Effector memory CD8-positive, alpha-beta T cell (primary cell): Measurements from ENCODE around the gene RER1.
A peak's percentile ranks its signal among the peaks of the same experiment; 100 is the strongest.

Source experiments
- ATAC-seq: fragments of 150-1000 bp; cut with Tn5 transposase; replicated peaks from 2 replicates; pipeline ENCODE4 v1.10.0; 2021; ENCODE audit warnings: mild to moderate bottlenecking, moderate library complexity
- DNase-seq, 3 experiments: peaks; one replicate each; pipeline ENCODE4 v3.0.0; 2021
- H3K27ac Mint-ChIP-seq, 2 donors: one replicate each; pipeline ENCODE4 v1.8.0; 2022; ENCODE audit warnings: mild to moderate bottlenecking in 2 of 2, mixed read lengths in 2 of 2, moderate library complexity in 2 of 2
- H3K27me3 Mint-ChIP-seq, 2 donors: one replicate each; pipeline ENCODE4 v1.8.0; 2022; ENCODE audit warnings: mixed read lengths in 2 of 2
- H3K36me3 Mint-ChIP-seq: one replicate; pipeline ENCODE4 v1.8.0; 2022; ENCODE audit warnings: mild to moderate bottlenecking, moderate library complexity, mixed read lengths; ENCODE audit not compliant: insufficient read depth
- H3K4me1 Mint-ChIP-seq, 2 donors: one replicate each; pipeline ENCODE4 v1.8.0; 2022; ENCODE audit warnings: low read depth in 2 of 2, mixed read lengths in 2 of 2
- H3K4me3 Mint-ChIP-seq, 2 donors: one replicate each; pipeline ENCODE4 v1.8.0; 2022; ENCODE audit warnings: mild to moderate bottlenecking in 2 of 2, mixed read lengths in 2 of 2, moderate library complexity in 2 of 2
- H3K9me3 Mint-ChIP-seq, 2 donors: one replicate each; pipeline ENCODE4 v1.8.0; 2022; ENCODE audit warnings: mixed read lengths in 2 of 2

RER1 gene

DNA sequence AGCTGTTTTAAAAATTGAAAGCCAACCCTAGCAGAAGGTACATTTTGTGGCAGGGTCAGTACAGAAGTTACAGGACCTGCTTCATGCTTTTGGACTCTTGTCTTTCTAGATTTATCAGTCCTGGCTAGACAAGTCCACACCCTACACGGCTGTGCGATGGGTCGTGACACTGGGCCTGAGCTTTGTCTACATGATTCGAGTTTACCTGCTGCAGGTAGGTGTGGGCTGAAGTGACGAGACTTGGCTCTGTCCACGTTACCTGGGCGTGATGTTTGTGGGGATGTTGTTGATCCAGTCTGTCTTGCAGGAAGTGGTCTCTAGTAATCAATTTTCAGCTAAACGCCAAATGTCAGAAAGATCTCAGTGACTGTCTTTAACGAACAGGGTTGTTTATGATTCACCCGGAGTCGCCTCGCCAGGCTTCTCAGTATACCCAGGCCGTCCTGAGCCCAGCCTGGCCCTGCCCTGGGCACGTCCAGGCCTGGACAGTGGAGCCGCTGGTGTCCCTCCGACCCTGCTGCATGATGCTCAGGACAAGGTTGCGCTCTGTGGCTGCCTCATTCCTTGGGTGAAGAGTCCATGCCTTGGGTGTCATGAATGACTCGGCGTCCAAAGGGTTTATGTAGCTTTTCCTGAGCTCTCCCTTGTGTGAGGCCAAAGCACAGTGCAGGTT is 5.5 kb downstream of the RER1 start:
- Mint-ChIP-seq H3K27ac (peak overlapping the region in 1 of 2 donors; percentile 51), H3K9me3 (no peaks in the 10 kb centered on the region), H3K27me3 (no peaks in the 10 kb centered on the region), H3K4me1 (peaks cover 37 to 44% of the 10 kb centered on the region in 2 donors), H3K4me3 (no peak overlapping the region), H3K36me3 (peaks cover 67% of the 10 kb centered on the region)
- ATAC-seq = no peak
- DNase-seq = no peak

DNA sequence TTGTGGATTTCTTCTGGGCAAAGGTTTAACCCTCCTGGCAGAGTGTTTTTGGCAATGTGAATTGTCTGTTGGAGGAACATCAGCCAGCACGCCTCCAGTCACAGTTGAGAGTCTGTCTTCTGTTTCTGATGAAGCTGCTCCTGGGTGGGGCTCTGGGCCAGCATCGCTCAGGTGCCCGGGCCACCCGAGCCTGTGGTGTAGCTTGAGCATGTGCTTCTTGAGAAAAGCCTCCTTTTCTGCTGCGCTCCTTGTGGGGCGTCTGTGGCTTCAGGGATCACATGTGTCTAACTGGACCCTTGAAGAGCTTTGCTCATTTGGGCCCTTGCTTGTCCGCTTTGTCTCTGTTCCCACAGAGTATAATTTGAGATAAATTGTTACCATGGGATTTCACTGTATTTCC is 7.2 kb downstream of the RER1 start:
- peaks cover 74% of the 10 kb centered on the region for H3K36me3 Mint-ChIP-seq
- no peak for ATAC-seq
- no peaks in the 10 kb centered on the region for H3K9me3 Mint-ChIP-seq
- DNase-seq = no peak
- no peaks in the 10 kb centered on the region for H3K27me3 Mint-ChIP-seq
- H3K4me1 Mint-ChIP-seq = peaks cover 22 to 28% of the 10 kb centered on the region in 2 donors
- no peak overlapping the region for H3K4me3 Mint-ChIP-seq
- H3K27ac Mint-ChIP-seq = no peak overlapping the region

DNA sequence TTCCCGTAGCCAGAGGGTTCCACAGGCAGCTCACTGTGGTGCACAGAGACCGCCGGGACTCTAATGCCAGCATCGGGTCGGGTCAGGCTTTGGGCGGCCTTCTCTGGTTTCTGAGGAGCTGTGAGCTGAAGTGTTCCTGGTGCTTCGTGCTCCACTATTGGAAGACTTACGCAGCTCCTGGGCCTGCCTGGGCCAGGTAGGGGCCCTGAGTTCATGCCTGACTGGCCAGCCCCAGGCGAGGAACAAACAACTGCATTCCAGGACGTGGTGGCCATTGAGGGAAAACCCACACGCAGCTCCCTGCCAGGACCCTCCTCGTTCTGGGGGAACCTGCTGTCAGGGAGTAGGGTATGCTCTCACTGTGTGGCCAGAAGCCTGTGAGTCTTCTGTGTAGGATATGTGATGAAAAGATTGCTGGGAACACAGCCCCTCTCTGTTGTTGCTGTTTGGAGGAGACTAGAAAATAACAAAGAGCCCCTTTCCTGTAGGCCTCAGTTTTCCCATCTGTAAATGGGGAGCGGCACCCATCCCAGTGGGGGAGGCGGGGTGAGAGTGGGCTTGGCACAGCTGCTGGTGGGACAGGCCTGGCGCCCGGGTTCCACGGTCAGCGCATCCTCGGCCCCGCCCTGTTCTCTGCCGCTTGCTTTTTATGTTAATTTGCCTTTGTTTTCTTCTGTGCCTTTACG is 8.4 kb downstream of the RER1 start:
- Mint-ChIP-seq H3K4me3 (no peak overlapping the region), H3K4me1 (peaks cover 11 to 18% of the 10 kb centered on the region in 2 donors), H3K36me3 (peaks cover 71% of the 10 kb centered on the region), H3K27ac (peak overlapping the region; percentile 35 to 38), H3K27me3 (no peaks in the 10 kb centered on the region), H3K9me3 (no peaks in the 10 kb centered on the region)
- ATAC-seq (no peak), DNase-seq (no peak)

DNA sequence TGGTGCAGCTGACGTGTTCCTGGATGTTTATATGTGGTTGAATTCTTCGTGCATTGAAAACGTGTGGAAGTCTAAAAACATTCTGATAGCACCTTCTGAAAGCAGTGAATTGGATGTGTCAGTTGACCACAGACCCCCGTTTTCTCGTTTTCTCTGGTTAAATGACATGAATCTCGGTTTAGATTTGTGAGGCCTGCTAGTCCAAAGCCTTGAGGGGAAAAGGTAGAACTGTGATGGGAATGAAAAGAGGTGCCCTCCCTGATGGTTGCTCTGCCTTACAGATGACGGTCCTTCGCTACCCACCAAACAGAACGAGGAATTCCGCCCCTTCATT is 8.9 kb downstream of the RER1 start:
- H3K4me1 Mint-ChIP-seq = peaks cover 10 to 18% of the 10 kb centered on the region in 2 donors
- DNase-seq (no peak), ATAC-seq (no peak)
- peak overlapping the region; percentile 35 to 38 for H3K27ac Mint-ChIP-seq
- H3K27me3 Mint-ChIP-seq = no peaks in the 10 kb centered on the region
- H3K9me3 Mint-ChIP-seq = no peaks in the 10 kb centered on the region
- peaks cover 67% of the 10 kb centered on the region for H3K36me3 Mint-ChIP-seq
- H3K4me3 Mint-ChIP-seq = no peak overlapping the region

DNA sequence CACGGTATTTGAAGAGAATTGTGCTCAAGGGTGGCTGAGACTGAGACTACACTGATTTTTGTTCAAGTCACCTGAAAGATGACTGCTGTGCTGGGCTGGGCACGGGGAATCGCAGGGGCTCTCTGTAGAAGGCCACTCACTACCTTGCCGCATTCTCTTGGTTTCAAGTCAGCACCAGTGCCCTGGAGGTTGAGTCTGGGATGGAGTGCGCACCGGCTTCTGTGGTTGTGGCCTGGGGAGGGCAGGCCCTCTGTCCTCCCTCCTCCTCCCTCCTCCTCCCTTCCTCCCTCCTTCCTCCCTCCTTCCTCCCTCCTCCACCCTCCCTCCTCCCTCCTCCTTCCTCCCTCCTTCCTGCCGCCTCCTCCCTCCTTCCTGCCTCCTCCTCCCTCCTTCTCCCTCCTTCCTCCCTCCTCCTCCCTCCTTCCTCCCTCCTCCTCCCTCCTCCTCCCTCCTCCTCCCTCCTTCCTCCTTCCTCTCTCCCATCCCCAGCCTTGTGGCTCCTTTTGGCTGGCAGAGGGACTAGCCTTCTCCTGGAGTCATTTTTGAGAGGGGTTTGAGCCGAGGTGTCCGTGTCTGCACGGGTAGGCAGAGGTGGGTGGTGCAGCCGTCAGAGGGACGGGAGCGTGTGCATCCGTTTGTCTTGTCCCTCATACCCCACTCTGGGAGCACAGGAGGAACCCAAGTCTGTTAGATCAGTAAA is 9.5 kb downstream of the RER1 start:
- Mint-ChIP-seq H3K27me3 (no peaks in the 10 kb centered on the region), H3K36me3 (peaks cover 66% of the 10 kb centered on the region), H3K4me3 (no peak overlapping the region), H3K9me3 (no peaks in the 10 kb centered on the region), H3K27ac (peak overlapping the region; percentile 35 to 77), H3K4me1 (peaks cover 10 to 18% of the 10 kb centered on the region in 2 donors)
- DNase-seq (no peak), ATAC-seq (no peak)

DNA sequence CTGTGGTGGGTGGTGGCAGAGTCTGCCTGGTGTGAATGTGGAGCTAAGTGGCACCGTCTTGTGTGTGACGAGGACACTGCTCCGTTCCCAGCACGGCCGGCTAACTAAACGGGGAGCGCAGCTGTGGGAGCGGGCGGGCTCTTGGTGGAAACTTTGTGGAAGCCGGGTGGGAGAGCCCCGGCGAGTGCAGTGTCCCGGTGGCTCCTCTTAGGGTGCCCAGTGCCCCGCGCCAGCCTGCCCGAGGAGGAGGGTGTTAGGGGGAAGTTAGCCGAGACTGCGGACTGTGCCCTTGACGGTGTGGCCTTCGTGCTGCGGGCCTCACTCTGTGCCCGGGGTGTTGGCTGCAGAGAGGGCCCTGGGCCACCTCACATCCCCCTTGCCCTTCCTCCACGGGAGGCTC is 10.8 kb downstream of the RER1 start:
- Mint-ChIP-seq H3K27ac (peak overlapping the region; percentile 60 to 77), H3K4me1 (peaks cover 9 to 12% of the 10 kb centered on the region in 2 donors), H3K4me3 (no peak overlapping the region), H3K9me3 (no peaks in the 10 kb centered on the region), H3K36me3 (peaks cover 54% of the 10 kb centered on the region), H3K27me3 (no peaks in the 10 kb centered on the region)
- no peak for DNase-seq
- no peak for ATAC-seq

DNA sequence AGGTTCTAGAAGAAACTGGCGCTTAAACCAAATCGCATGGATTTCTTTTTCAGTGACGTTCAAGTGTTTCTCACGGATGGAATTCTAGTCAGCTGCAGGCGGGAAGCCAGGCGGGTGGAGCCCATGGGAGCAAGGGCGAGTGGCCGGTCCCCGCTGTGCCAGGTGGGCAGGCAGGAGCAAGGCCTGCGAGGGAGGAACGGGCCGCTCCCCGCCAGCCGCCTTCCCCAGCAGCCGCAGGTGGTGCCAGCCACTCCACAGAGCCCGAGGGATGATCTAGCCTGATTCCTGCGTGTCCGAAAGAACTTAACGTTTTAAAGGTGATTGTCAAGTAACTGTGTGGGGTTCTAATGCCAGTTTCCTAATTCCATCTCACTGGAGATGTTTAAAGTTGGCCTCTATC is 11.6 kb downstream of the RER1 start:
- no peaks in the 10 kb centered on the region for H3K9me3 Mint-ChIP-seq
- DNase-seq (no peak), ATAC-seq (no peak)
- no peaks in the 10 kb centered on the region for H3K27me3 Mint-ChIP-seq
- H3K27ac Mint-ChIP-seq = no peak overlapping the region
- H3K4me1 Mint-ChIP-seq = peaks cover 12% of the 10 kb centered on the region in 2 donors
- peaks cover 50% of the 10 kb centered on the region for H3K36me3 Mint-ChIP-seq
- no peak overlapping the region for H3K4me3 Mint-ChIP-seq

DNA sequence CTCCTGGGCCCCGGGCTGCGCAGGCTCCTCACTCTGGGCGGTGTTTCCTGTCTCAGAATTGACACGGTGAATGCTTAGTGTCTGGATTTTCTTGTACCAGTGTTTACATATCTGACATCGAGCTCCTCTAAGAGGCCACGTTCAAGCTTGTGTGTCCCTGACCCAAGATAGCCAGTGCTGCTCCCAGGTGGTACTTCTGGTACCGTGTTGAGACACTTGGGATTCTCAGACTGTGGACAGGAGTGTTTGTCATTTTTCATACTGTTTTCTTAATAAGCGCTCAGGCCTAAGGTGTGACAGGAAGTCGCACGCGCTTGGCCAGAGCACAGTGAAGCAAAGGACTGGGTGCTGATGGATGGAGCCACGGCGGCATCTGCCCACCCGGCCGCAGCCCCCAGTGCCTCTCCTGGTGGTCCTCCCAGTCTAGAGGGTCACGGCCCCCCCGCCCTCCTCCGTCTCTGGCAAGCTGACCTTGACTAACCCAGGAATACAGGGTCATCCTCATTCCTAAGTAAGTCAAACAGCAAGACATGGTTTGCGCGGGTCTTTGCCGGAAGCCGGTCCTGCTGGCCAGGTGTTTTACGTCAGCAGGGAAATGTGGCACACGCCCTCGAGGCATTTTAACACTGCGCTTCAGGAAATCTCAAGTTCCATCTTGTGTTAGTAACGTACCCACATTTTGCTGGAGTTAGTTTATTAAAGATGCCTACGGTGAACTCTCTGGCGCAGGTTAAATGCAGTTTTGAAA is 12.7 kb downstream of the RER1 start:
- H3K27me3 Mint-ChIP-seq = no peaks in the 10 kb centered on the region
- peaks cover 10 to 11% of the 10 kb centered on the region in 2 donors for H3K4me1 Mint-ChIP-seq
- H3K27ac Mint-ChIP-seq = no peak overlapping the region

DNA sequence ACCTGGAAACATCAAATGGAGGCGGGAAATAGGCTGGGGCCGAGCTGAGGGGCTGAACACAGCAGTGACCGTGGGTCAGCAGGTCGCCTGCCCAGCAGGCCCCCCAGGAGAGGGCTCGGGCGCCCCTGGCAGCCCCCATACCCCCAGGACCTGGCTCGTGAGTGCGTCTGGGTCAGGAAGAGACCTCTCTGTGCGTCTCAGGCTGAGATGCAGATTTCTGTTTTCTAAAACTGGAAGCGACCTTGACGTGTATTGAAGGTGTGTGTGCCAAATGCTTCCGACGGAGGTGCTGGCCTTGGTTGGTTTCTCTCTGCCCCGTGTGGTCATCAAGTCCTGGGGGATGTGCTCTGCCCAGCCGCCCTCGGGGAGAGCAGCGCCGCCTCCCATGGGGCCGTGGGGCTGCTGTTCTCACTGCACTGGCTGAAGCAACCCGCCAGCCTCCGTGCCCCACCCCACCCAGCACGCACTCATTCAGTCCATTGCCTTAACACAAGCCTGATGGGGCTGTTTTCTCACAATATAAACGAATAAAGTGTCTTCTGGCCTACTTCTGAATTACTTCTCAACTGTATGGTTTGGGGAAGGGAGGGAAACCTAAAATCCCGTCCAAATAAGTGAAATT is 13.4 kb downstream of the RER1 start:
- Mint-ChIP-seq H3K9me3 (no peaks in the 10 kb centered on the region), H3K4me3 (no peak overlapping the region), H3K27me3 (no peaks in the 10 kb centered on the region), H3K27ac (no peak overlapping the region), H3K36me3 (peaks cover 42% of the 10 kb centered on the region), H3K4me1 (peaks cover 9% of the 10 kb centered on the region in 2 donors)
- no peak for ATAC-seq
- DNase-seq = no peak

More for the DNA sequence above, 12.7 kb downstream of the RER1 start:
- DNase-seq (no peak), ATAC-seq (no peak)
- H3K36me3 Mint-ChIP-seq = peaks cover 46% of the 10 kb centered on the region
- H3K4me3 Mint-ChIP-seq = no peak overlapping the region
- H3K9me3 Mint-ChIP-seq = no peaks in the 10 kb centered on the region

DNA sequence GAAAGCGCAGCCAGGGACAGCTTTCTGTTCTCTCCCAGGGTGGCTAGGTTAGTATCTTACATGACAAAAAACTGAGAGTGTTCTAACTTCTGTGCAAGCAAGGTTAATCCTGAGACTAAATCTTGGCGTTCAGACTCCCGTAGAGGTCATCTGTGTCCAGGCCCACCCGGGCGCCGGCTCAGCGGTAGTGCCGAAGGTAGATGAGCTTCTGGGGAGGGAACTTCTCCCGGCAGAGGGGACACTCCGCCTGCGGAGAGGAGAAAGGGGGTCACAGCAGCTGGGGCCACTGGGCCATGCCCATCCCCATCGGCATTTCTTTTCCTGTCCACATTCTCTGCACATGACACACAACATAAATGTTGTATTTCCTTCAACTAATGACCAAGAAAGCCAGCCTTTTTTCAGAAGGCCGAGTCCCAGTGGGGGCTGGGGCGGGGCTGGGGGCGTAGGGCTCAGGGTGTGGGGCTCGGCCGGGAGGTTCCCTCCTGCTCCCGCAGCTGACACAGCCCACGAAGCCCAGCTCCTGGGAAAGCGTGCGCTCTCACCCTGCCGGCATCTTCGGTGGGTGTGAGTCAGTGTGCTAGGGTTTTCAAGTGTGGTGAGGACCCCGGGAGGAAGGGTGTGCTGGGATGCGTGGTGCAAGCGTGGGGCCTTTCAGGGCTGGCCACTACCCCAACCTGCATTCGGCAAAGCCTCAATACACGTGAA is 14.1 kb downstream of the RER1 start:
- Mint-ChIP-seq H3K27ac (no peak overlapping the region), H3K36me3 (peaks cover 37% of the 10 kb centered on the region), H3K4me3 (no peak overlapping the region), H3K4me1 (peaks cover 5 to 12% of the 10 kb centered on the region in 2 donors), H3K9me3 (no peaks in the 10 kb centered on the region), H3K27me3 (no peaks in the 10 kb centered on the region)
- DNase-seq = no peak
- ATAC-seq = no peak

DNA sequence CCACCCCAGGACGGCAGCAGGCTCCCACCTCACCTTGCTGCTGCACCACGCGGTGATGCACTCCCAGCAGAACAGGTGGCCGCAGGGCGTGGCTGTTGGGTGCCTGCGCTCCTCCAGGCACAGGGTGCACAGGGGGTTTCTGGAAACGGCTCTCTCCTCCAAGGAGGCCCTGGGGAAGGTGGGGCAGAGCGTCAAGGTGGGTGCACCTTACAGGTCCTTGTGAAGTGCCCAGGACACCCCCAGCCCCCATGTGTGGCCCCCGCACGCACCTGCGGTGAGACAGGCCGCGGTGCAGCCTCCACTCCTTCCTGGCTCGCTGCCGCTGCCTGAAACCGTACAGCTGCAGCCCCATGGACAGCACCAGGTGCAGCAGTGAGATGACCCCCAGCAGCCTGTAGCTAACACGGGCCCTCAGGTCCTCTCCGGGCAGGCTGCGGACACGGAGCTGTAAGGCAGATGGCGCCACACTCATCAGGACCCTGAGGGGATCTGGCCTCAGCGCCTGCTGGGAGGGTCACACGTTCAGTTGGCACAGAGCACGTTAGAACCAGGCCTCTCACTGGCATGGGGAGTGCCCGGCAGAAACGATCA is 14.9 kb downstream of the RER1 start:
- H3K4me3 Mint-ChIP-seq = no peak overlapping the region
- ATAC-seq (no peak), DNase-seq (no peak)
- H3K36me3 Mint-ChIP-seq = peaks cover 33% of the 10 kb centered on the region
- peak overlapping the region in 1 of 2 donors; percentile 69 for H3K27ac Mint-ChIP-seq
- no peaks in the 10 kb centered on the region for H3K27me3 Mint-ChIP-seq
- H3K9me3 Mint-ChIP-seq = no peaks in the 10 kb centered on the region
- peaks cover 2 to 9% of the 10 kb centered on the region in 2 donors for H3K4me1 Mint-ChIP-seq

DNA sequence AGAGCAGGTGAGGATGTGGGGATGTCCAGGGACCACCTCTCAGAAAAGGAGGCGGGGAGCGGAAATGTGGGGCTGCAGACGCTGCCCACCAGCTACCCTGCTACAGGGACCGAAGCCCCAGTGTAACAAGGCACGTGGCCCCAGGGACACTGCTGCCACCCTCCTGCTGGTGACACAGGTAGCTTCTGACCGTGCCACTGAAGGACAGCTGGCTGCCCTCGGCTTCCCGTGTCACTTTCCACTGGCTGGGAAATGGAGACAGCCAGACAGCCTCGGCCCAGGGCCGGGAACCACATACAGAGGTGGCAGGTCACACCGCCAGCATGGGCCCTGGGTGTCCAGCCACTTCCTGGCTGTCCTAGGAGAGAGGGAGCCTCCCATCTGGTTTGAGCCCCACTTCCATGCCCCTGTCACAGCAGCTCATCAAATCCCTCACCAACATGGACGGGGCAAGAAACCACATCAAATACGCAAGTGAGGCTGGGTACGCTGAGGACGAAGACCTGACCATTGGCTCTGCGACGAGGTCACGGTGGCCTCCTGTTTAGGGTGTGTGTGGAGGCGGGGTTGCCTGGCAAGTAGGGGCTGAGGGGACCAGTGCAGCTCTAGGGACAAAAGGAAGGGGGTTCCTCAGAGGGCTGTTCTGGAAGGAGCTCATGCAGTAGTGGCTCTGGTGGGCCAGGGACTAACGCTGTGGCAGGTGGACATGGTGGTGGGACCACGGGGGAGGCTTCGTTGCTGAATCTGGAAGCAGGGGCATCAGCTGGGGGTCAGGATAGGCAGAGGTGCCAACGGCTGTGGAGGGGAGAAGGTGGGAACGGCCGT is 15.7 kb downstream of the RER1 start:
- no peak for DNase-seq
- no peaks in the 10 kb centered on the region for H3K9me3 Mint-ChIP-seq

More for the DNA sequence above, 15.7 kb downstream of the RER1 start:
- H3K27me3 Mint-ChIP-seq = no peaks in the 10 kb centered on the region
- ATAC-seq = no peak
- peak overlapping the region in 1 of 2 donors; percentile 69 for H3K27ac Mint-ChIP-seq
- peaks cover 0 to 11% of the 10 kb centered on the region in 2 donors for H3K4me1 Mint-ChIP-seq
- no peak overlapping the region for H3K4me3 Mint-ChIP-seq
- peaks cover 26% of the 10 kb centered on the region for H3K36me3 Mint-ChIP-seq
